Measurements from ENCODE around the gene CTDSPL. TPM values are rescaled to one million over a fixed set of nuclear protein-coding genes. Genes with fewer than 3 reads are reported as not detected.

The CTDSPL gene
- polyA plus RNA-seq, 1 of the 3 experiments (the other 2 are of a cell fraction) = 22.1 TPM

DNA sequence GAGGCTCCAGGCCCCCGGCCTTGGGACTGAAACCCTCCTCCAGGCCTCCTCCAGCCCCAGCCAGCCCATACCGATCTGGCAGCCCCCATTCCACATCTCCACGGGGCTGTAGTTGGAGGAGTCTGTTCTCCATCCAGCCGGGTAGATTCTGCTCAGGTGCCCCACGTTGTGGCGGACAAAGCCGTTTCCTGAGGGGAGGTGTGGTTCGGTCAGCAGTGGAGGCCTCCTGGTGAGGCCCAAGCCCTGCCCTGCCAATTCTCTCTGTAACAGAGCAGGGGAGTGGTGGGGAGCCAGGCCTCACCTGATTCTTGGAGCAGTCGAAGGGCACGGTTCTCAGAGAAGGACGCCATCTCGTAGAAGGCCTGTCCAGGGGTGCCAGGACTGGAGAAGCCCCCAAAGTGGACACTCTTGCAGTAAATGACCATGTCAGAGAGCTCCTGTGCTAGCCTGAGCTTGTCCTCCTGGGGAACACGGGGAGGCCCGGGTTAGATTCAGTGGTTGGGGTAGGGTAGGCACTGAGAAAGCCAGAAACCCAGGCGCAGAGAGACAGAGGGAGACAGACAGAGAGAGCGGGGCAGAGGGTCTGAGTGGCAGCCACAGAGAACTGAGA, 147.4 kb downstream of the CTDSPL start:
- whole genome bisulfite sequencing (ENCODE audit: low lambda C conversion rate) = 89% methylated on average over 12 of the region's 16 CpGs
- H3F3A ChIP-seq (replicated peaks; ENCODE audit: insufficient read depth) = peaks cover 2% of the 10 kb centered on the region
- H3K36me3 ChIP-seq (replicated peaks in 1 of 2; ENCODE audit: control insufficient read depth in 1 of 2, insufficient read depth in 2 of 2, low read length in 1 of 2) = peaks cover 5 to 32% of the 10 kb centered on the region in 2 experiments
- no peak overlapping the region for H2AFZ ChIP-seq (ENCODE audit: low read depth)
- no peaks in the 10 kb centered on the region; a peak in 1 of 4 replicates for H3K4me1 ChIP-seq (ENCODE audit: control insufficient read depth in 1 of 2, insufficient read depth in 2 of 2, low read depth in 1 of 2, low read length in 1 of 2)
- H3K79me2 ChIP-seq (ENCODE audit: insufficient read depth) = no peaks in the 10 kb centered on the region
- no peak overlapping the region for H3K9ac ChIP-seq
- ChIA-PET POLR2A (no interaction called here), CTCF (interaction anchor here (0.7 to 1.0 kb wide), 2 partner anchors 35 to 999 kb away, joined by 3 read pairs; no protein-coding TSS in a partner anchor)
- H3K27ac ChIP-seq (ENCODE audit: low read depth in 2 of 2, low read length in 1 of 2) = no peak overlapping the region
- no peaks in the 10 kb centered on the region for H3K9me3 ChIP-seq
- H3K4me3 ChIP-seq (ENCODE audit: low read depth in 2 of 2, low read length in 1 of 2) = no peak overlapping the region
- no peaks in the 10 kb centered on the region for H4K20me1 ChIP-seq (ENCODE audit: insufficient read depth)
- H3K27me3 ChIP-seq (ENCODE audit: insufficient read depth) = no peaks in the 10 kb centered on the region
- no peaks in the 10 kb centered on the region for H3K9me2 ChIP-seq
- DNase-seq = no peak
- H3K4me2 ChIP-seq = no peak overlapping the region
- TF ChIP-seq USF2 (IDR thresholded peaks at IDR 0.05; ENCODE audit: borderline replicate concordance, low read depth, low read length) = no peak
- TF ChIP-seq, protein P1, sequence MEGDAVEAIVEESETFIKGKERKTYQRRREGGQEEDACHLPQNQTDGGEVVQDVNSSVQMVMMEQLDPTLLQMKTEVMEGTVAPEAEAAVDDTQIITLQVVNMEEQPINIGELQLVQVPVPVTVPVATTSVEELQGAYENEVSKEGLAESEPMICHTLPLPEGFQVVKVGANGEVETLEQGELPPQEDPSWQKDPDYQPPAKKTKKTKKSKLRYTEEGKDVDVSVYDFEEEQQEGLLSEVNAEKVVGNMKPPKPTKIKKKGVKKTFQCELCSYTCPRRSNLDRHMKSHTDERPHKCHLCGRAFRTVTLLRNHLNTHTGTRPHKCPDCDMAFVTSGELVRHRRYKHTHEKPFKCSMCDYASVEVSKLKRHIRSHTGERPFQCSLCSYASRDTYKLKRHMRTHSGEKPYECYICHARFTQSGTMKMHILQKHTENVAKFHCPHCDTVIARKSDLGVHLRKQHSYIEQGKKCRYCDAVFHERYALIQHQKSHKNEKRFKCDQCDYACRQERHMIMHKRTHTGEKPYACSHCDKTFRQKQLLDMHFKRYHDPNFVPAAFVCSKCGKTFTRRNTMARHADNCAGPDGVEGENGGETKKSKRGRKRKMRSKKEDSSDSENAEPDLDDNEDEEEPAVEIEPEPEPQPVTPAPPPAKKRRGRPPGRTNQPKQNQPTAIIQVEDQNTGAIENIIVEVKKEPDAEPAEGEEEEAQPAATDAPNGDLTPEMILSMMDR (IDR thresholded peaks at IDR 0.05) = no peak
- no peak for TF ChIP-seq YY1 (IDR thresholded peaks at IDR 0.05; ENCODE audit: low read depth)
- TF ChIP-seq ELF1 (IDR thresholded peaks at IDR 0.05) = no peak
- TF ChIP-seq EZH2phosphoT487 (IDR thresholded peaks at IDR 0.05; ENCODE audit: borderline replicate concordance, low read depth) = no peak

DNA sequence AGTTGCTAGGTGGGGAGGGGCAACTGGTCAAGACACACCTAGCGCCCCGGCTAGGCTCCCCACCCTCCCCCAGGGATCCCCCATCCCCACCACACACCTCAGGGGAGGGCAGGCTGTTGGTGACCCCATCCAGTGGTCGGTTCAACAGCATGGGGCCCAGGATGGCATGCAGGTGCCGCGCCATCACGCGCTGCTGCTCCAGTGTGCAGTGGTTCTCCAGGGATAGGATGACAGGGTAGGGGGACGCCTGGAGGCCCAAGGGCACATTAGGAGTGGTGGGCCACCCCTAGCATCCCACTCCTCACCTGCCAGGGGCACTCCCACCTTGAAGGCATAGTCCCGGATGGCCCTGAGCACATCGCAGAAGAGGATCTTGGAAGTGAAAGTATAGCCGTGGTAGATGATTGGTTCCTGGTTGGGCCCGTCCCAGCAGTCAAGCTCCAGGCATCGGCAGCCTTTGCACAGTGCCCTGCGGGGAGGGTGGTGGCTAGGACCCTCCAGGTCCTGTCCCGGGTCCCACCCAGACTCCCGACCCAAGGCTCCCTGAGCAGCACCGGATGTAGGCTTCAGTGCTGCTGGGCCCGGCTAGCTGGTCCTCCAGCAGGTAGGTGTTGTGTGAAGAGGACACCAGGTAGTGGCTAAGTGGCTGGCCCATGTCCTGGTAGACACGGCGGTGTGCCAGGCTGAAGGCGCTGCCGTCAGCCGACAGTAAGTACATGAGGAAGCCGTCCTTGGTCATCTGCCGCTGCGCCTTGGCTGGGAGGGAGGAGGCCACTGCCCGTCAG, 148.3 kb downstream of the CTDSPL start:
- H3K9ac ChIP-seq = no peak overlapping the region
- POLR2A ChIA-PET = no interaction called here

More for the DNA sequence above, 148.3 kb downstream of the CTDSPL start:
- Histone ChIP-seq H4K20me1 (ENCODE audit: insufficient read depth) (no peaks in the 10 kb centered on the region), H3K36me3 (replicated peaks in 1 of 2; ENCODE audit: control insufficient read depth in 1 of 2, insufficient read depth in 2 of 2, low read length in 1 of 2) (peaks cover 14 to 32% of the 10 kb centered on the region in 2 experiments), H3K4me1 (ENCODE audit: control insufficient read depth in 1 of 2, insufficient read depth in 2 of 2, low read depth in 1 of 2, low read length in 1 of 2) (no peaks in the 10 kb centered on the region; a peak in 1 of 4 replicates), H3K9me2 (no peaks in the 10 kb centered on the region), H3K27ac (ENCODE audit: low read depth in 2 of 2, low read length in 1 of 2) (no peak overlapping the region), H3F3A (replicated peaks; ENCODE audit: insufficient read depth) (peaks cover 8% of the 10 kb centered on the region), H3K79me2 (ENCODE audit: insufficient read depth) (no peaks in the 10 kb centered on the region), H3K4me3 (ENCODE audit: low read depth in 2 of 2, low read length in 1 of 2) (no peak overlapping the region), H3K9me3 (no peaks in the 10 kb centered on the region), H3K4me2 (no peak overlapping the region), H3K27me3 (ENCODE audit: insufficient read depth) (no peaks in the 10 kb centered on the region), H2AFZ (ENCODE audit: low read depth) (no peak overlapping the region)
- CTCF ChIA-PET = interaction anchor here (0.7 to 1.0 kb wide), 2 partner anchors 36 to 998 kb away, joined by 3 read pairs; no protein-coding TSS in a partner anchor
- TF ChIP-seq TEAD4 (IDR thresholded peaks at IDR 0.05; ENCODE audit: borderline replicate concordance, insufficient read depth) (no peak), TCF12 (IDR thresholded peaks at IDR 0.05) (no peak), MAX (IDR thresholded peaks at IDR 0.05; ENCODE audit: low read depth) (no peak)
- TF ChIP-seq, protein P2, sequence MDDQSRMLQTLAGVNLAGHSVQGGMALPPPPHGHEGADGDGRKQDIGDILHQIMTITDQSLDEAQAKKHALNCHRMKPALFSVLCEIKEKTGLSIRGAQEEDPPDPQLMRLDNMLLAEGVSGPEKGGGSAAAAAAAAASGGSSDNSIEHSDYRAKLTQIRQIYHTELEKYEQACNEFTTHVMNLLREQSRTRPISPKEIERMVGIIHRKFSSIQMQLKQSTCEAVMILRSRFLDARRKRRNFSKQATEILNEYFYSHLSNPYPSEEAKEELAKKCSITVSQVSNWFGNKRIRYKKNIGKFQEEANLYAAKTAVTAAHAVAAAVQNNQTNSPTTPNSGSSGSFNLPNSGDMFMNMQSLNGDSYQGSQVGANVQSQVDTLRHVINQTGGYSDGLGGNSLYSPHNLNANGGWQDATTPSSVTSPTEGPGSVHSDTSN (IDR thresholded peaks at IDR 0.05) = no peak
- no peak for DNase-seq
- WGBS (ENCODE audit: low lambda C conversion rate) = 90% methylated on average over 7 of the region's 27 CpGs

Measured in SK-N-SH (cell line).